GM12875 (cell line): ENCODE results near the gene ATG9B.

Experiments used
- H3K4me3 ChIP-seq: one replicate; pipeline ENCODE4 v1.5.1; 2011; ENCODE audit warnings: low read depth, low read length, control low read depth
- CTCF ChIP-seq: IDR thresholded peaks from 2 replicates; pipeline ENCODE4 v1.5.1; 2011; ENCODE audit warnings: low read depth, mild to moderate bottlenecking, control low read depth, inconsistent platforms, low read length, moderate library complexity, borderline replicate concordance; ENCODE audit not compliant: insufficient read depth

ATG9B gene

GRCh38 chr7:151053096-151053495 is 28.8 kb upstream of the ATG9B start:
- no peak for TF ChIP-seq CTCF
- H3K4me3 ChIP-seq = no peak overlapping the region

- no peak overlapping the region for H3K4me3 ChIP-seq
- no peak for TF ChIP-seq CTCF
Measured at GRCh38 chr7:151051108-151051507, 26.8 kb upstream of the ATG9B start.

- H3K4me3 ChIP-seq = no peak overlapping the region
- TF ChIP-seq CTCF = no peak
Measured at GRCh38 chr7:151048911-151049463, 24.7 kb upstream of the ATG9B start.

- no peak for TF ChIP-seq CTCF
Measured at GRCh38 chr7:151047976-151048815, 23.9 kb upstream of the ATG9B start, which contains the start of gene ASIC3. Gene ASIC3, plus strand, starts transcription at chr7:151048531. Its CDS starts 355 bp downstream, at chr7:151048886.

GRCh38 chr7:151046603-151047573 is 22.6 kb upstream of the ATG9B start:
- TF ChIP-seq CTCF = no peak

More at GRCh38 chr7:151047976-151048815, 23.9 kb upstream of the ATG9B start, which contains the start of gene ASIC3:
- H3K4me3 ChIP-seq = no peak within 1 kb of the TSS

GRCh38 chr7:151045967-151046366 is 21.7 kb upstream of the ATG9B start:
- TF ChIP-seq CTCF = no peak
- H3K4me3 ChIP-seq = no peak overlapping the region

More at GRCh38 chr7:151046603-151047573, 22.6 kb upstream of the ATG9B start:
- no peak overlapping the region for H3K4me3 ChIP-seq
